ENCODE results near the gene PKM. TPM values are rescaled to one million over a fixed set of nuclear protein-coding genes. Genes with fewer than 3 reads are reported as not detected.
"Not testable (repeated sequence)": the region's sequence is repeated elsewhere in the genome, so short reads cannot be mapped to it uniquely, and the experiment has no call there.

PKM gene
- total RNA-seq, result 780 TPM

GRCh38 chr15:72231066-72231832 lies at the start of gene PKM:
Gene PKM, minus strand, starts transcription at chr15:72231190. Its CDS starts 12,093 bp downstream, at chr15:72219097.
- peak; percentile 98 for DNase-seq (ENCODE audit: low spot score)

- DNase-seq (ENCODE audit: low spot score), result no peak
These were observed 49.8 kb upstream of the PKM start for GRCh38 chr15:72280751-72281150.

GRCh38 chr15:72278737-72279136 lies 47.7 kb upstream of the PKM start:
- DNase-seq (ENCODE audit: low spot score), result no peak

GRCh38 chr15:72276326-72276700 lies 45.3 kb upstream of the PKM start:
- DNase-seq (ENCODE audit: low spot score), result no peak

- DNase-seq (ENCODE audit: low spot score), result not testable (repeated sequence)
These were observed 44.8 kb upstream of the PKM start for GRCh38 chr15:72275635-72276325.

- DNase-seq (ENCODE audit: low spot score), result no peak
These were observed 42.0 kb upstream of the PKM start for GRCh38 chr15:72272997-72273352.

- DNase-seq (ENCODE audit: low spot score), result peak; percentile 98
These were observed 41.4 kb upstream of the PKM start, which contains the start of gene PARP6 for GRCh38 chr15:72272213-72272996. Gene PARP6, minus strand, starts transcription at chr15:72272554. Its CDS starts 5,077 bp downstream, at chr15:72267477.

- DNase-seq (ENCODE audit: low spot score), result peak; percentile 14
These were observed 40.9 kb upstream of the PKM start for GRCh38 chr15:72271895-72272212.

GRCh38 chr15:72271221-72271620 lies 40.2 kb upstream of the PKM start:
- DNase-seq (ENCODE audit: low spot score), result no peak

GRCh38 chr15:72269739-72270138 lies 38.7 kb upstream of the PKM start:
- DNase-seq (ENCODE audit: low spot score), result no peak

GRCh38 chr15:72265031-72265430 lies 34.0 kb upstream of the PKM start:
- DNase-seq (ENCODE audit: low spot score), result no peak

- no peak for DNase-seq (ENCODE audit: low spot score)
These were observed 21.8 kb upstream of the PKM start for GRCh38 chr15:72252663-72253299.

- DNase-seq (ENCODE audit: low spot score), result no peak
These were observed 18.3 kb upstream of the PKM start for GRCh38 chr15:72249142-72249810.

GRCh38 chr15:72248514-72248913 lies 17.5 kb upstream of the PKM start:
- no peak for DNase-seq (ENCODE audit: low spot score)

- DNase-seq (ENCODE audit: low spot score), result no peak
These were observed 11.9 kb upstream of the PKM start for GRCh38 chr15:72242775-72243370.

- DNase-seq (ENCODE audit: low spot score), result no peak
These were observed 8.7 kb upstream of the PKM start for GRCh38 chr15:72239652-72240051.

GRCh38 chr15:72238586-72238985 lies 7.6 kb upstream of the PKM start:
- DNase-seq (ENCODE audit: low spot score), result no peak

GRCh38 chr15:72237853-72238224 lies 6.8 kb upstream of the PKM start:
- DNase-seq (ENCODE audit: low spot score), result no peak

GRCh38 chr15:72237029-72237852 lies 6.3 kb upstream of the PKM start:
- peak; percentile 58 for DNase-seq (ENCODE audit: low spot score)

- no peak for DNase-seq (ENCODE audit: low spot score)
These were observed 5.5 kb upstream of the PKM start for GRCh38 chr15:72236381-72237003.

All from mucosa of gallbladder (tissue), 1 donor.